GM12891 (cell line): Measurements from ENCODE around the gene CCDC33.
A peak's percentile ranks its signal among the peaks of the same experiment; 100 is the strongest.

ENCODE experiments used
- DNase-seq: peaks from one replicate; pipeline ENCODE4 v3.0.0; 2011; ENCODE audit warnings: low spot score; ENCODE audit not compliant: insufficient read length
- FAIRE-seq: peaks from 2 replicates; lab custom pipeline; 2011; peaks lifted over from hg19 to GRCh38; lab: Jason Lieb, UNC
- PAX5 ChIP-seq: IDR thresholded peaks from 2 replicates; pipeline ENCODE4 v1.6.1; 2011; ENCODE audit warnings: low read length, moderate library complexity, mild to moderate bottlenecking; ENCODE audit not compliant: insufficient read depth, severe bottlenecking
- POLR2A ChIP-seq: IDR thresholded peaks from 2 replicates; pipeline ENCODE4 v1.6.1; 2011; ENCODE audit warnings: low read depth, low read length, control low read depth
- POLR2AphosphoS5 ChIP-seq: IDR thresholded peaks from 2 replicates; pipeline ENCODE4 v1.6.1; 2011; ENCODE audit warnings: low read depth, low read length, control low read depth
- POU2F2 ChIP-seq: IDR thresholded peaks from 2 replicates; pipeline ENCODE4 v1.6.1; 2011; ENCODE audit warnings: low read depth, mild to moderate bottlenecking, control low read depth, low read length, moderate library complexity
- SPI1 ChIP-seq: IDR thresholded peaks from 2 replicates; pipeline ENCODE4 v1.6.1; 2011; ENCODE audit warnings: low read depth, low read length, control low read depth
- TAF1 ChIP-seq: IDR thresholded peaks from 2 replicates; pipeline ENCODE4 v1.6.1; 2011; ENCODE audit warnings: low read depth, low read length, control low read depth

Gene CCDC33

DNA sequence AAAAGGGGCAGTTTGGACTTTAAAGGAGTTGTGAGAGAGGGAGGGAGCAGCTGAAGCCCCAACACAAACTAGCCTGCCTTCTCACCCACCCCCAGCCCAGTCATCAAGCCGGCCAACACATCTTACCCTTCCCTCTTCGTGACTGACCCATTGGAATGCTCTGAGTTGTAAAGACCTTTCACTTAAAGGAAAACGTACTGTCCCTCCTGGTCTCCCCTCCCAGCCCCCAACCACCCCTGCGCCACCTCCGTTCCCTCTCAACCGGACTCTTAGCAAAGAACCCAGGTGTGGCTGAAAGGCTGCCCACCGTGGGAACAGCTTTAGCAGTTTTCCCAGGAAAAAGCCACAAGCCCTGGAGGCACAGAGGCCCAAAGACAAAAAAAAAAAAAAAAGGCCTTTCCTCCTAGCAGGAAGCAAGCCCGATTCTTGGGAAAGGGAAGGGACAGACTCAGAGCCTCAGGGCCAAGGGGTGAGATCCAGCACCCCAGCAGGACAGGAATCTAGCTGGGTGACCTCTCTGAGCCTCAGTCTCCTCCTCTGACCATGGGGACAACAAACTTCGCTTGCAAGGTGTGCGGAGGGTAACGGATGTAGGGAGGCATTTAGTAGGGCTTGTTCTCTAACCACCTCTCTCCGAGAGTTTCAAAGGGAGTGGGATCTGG, 128.9 kb downstream of the CCDC33 start:
- DNase-seq, result no peak
- FAIRE-seq, result no peak
- TF ChIP-seq POLR2AphosphoS5, result no peak
- no peak for TF ChIP-seq TAF1
- TF ChIP-seq SPI1, result no peak
- TF ChIP-seq POLR2A, result no peak
- no peak for TF ChIP-seq POU2F2
- TF ChIP-seq PAX5, result no peak

DNA sequence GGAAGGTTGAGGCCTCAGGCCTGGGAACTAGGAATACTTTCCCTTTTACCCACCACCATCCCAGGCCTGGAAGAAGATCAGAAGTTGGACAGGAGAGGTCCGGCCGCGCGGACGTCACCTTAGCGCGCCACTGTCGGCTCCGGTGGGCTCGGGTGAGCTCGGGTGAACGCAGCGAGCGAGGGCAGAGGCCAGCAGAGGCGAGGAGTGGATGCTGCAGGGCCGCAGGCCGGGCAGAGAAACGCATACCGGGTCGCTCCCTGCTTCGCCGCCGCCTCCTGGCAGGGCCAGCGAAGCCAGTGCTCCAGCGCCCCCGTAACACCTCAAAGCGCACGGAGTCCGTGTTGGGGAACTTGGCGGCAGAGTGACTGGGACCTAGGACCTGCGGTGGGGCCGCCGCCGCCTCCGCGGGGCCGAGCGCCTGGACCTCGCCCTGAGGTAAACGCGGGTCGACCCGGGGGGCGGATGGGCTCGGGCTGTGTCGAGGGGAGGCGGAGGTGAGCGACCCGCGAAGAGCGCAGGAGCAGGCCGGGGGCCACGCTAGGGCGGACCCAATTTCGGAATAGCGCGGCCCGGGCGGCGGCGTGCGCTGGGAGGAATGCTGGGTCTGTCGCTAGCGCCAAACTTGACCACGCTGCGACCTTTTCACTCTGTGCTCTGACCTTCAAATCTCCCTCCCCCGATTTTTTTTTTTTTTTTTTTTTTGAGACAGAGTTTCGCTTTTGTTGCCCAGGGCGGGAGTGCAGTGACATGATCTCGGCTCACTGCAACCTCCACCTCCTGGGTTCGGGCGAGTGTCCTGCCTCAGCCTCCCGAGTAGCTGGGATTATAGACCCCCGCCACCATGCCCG, 129.7 kb downstream of the CCDC33 start:
- DNase-seq, result no peak
- FAIRE-seq, result peak; percentile 43
- TF ChIP-seq TAF1 (no peak), POLR2A (no peak), SPI1 (no peak), PAX5 (no peak), POU2F2 (no peak), POLR2AphosphoS5 (no peak)

DNA sequence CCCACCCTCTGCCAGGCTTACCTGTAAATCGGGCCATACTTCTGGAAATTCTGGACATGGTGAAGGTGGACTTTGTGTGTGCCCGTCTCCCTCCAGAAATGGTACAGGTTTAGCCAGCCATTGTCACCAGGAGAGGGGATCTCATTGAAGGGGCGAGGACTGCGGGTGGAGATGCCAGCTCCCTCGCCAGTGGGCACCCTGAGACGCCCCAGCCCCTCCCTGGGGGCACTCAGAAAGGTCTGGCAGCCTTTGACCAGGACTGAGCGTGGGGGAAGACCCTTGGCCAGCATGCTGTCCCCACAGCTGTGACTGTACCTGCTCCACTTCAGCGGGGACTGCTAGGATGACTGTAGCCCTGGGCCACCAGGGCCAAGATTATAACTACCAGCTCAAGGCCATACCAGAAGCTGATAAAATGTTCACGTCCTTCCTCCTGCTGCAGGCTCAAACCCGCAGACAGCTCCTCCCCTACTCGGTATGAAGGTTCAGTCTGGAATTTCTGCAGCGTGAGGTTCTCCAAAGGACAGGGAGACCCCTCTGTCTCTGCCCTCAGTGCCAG, 131.2 kb downstream of the CCDC33 start, which contains the start of gene CYP11A1:
TSS of gene CYP11A1 (minus strand) at position 351 of the 559 bp plus-strand sequence. CDS start at position 290, 61 bp downstream.
- DNase-seq (no peak), FAIRE-seq (no peak)
- no peak for TF ChIP-seq POLR2AphosphoS5

DNA sequence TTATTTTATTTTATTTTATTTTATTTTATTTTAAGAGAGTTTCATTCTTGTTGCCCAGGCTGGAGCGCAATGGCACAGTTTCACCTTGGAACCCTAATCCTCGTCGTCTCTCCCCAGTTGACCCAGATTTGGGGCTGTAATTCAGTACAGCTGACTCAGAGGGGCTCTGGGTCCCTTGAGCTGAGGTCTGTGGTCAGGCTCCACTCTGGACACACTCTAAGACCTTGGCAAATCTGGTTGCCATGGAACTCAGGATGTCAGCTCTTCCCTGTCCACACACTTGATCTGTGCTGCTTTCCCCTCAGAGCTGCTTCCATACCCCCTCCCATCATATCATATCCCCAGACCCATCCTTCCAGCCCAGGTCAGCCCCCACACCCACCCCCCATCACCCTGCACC, 132.0 kb downstream of the CCDC33 start:
- TF ChIP-seq SPI1, result no peak
- TF ChIP-seq PAX5, result no peak
- no peak for TF ChIP-seq POLR2A
- TF ChIP-seq POLR2AphosphoS5, result no peak
- no peak for TF ChIP-seq TAF1
- no peak for TF ChIP-seq POU2F2
- DNase-seq, result no peak
- no peak for FAIRE-seq

GRCh38 chr15:74369084-74369745, 133.1 kb downstream of the CCDC33 start:
- no peak for DNase-seq
- no peak for FAIRE-seq
- TF ChIP-seq POLR2AphosphoS5 (no peak), PAX5 (no peak), TAF1 (no peak)

DNA sequence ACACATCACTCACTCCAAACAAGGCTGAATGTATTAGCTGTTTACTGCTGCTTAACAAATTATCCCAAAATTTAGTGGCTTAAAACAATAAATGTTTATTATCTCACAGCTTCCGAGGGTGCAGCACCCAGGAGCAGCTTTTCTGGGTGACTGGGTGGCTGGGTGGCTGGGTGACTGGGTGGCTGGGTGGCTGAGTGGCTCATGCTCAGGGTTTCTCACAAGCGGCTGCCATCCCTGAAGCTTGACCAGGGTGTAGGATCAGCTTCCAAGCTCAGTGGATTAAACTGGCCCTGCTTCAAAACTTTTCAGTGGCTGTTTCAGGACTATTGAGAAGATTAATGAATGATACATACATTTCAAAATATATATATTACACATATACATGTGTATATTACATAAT, 133.6 kb downstream of the CCDC33 start:
- FAIRE-seq (no peak), DNase-seq (no peak)
- TF ChIP-seq TAF1, result no peak
- TF ChIP-seq POLR2A, result no peak
- TF ChIP-seq PAX5, result no peak
- TF ChIP-seq POLR2AphosphoS5, result no peak
- TF ChIP-seq POU2F2, result no peak
- TF ChIP-seq SPI1, result no peak

DNA sequence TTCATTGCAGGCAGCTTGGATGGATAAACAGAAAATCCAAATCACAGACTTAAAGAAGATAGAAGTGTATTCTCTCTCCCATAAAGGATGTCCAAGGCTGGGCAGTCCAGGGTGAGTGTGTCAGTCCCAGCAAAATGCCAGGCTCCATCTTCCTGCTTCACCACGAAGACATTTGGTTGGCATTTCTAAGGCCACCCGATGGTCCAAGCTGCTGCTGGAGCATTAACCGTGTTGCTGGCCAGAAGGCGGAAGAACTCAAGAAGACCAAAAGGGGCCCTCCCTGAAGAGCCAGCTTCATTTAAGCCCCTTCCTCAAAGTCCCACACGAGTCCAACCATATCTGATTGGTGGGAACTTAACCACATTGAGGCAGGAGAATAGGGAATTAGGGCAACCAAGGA, 134.3 kb downstream of the CCDC33 start:
- no peak for DNase-seq
- TF ChIP-seq SPI1 (no peak), POLR2AphosphoS5 (no peak), POLR2A (no peak), TAF1 (no peak), PAX5 (no peak), POU2F2 (no peak)
- FAIRE-seq, result no peak

DNA sequence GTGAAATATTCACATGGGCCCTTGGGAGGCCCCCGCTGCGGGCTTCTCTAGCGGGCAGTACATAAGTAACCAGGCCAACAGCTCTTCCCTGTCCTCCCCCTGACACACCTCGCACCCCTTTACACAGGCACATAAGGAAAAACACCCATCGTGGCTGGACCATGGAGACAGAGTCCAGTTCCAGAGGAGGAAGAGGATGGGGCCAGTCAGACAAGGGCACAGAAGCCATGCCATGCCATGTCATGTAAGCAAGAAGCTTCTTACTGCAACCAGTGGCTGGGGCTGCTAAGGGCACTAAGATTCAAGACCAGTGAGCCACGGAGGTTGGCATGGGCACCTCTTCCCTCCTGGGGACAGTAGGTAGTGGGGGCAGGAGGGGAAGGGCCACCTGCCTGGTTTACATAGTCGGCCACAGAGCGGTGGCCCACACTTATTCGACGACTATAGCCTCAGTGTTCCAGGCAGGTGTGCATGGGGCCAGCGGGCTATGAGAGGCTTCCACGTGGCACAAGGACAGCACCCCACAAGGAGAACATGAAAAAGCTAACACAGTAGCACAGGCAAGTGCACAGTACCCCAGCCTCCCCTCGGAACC, 137.0 kb downstream of the CCDC33 start:
- no peak for FAIRE-seq

GRCh38 chr15:74373731-74374647, 137.9 kb downstream of the CCDC33 start:
- FAIRE-seq, result peak; percentile 94
- no peak for TF ChIP-seq POLR2AphosphoS5
- 0 out of 2 replicates have a peak, but pooled peaks have one; percentile 4 for TF ChIP-seq POLR2A
- TF ChIP-seq PAX5, result peak; percentile 71
- TF ChIP-seq TAF1, result no peak

More for the DNA sequence above, 137.0 kb downstream of the CCDC33 start:
- TF ChIP-seq POLR2AphosphoS5 (no peak), TAF1 (no peak), POU2F2 (no peak), PAX5 (no peak), POLR2A (no peak), SPI1 (no peak)
- DNase-seq, result no peak

More at GRCh38 chr15:74373731-74374647, 137.9 kb downstream of the CCDC33 start:
- DNase-seq, result peak; percentile 97
